DMS53 (cell line): ENCODE data around the gene KAZN.

Experiments used
- DNase-seq: peaks from one replicate; lab custom pipeline; 2025; lab: John Stamatoyannopoulos, UW

KAZN gene

GRCh38 chr1:14855801-14856200 lies 257.3 kb downstream of the KAZN start:
- no peak for DNase-seq

GRCh38 chr1:14857436-14858195 lies 259.1 kb downstream of the KAZN start:
- DNase-seq: no peak

GRCh38 chr1:14862114-14862771 lies 263.8 kb downstream of the KAZN start:
- no peak for DNase-seq

- no peak for DNase-seq
Measured at GRCh38 chr1:14865106-14865505, 266.6 kb downstream of the KAZN start.

GRCh38 chr1:14866911-14867612 lies 268.6 kb downstream of the KAZN start:
- DNase-seq: no peak

GRCh38 chr1:14869187-14869586 lies 270.7 kb downstream of the KAZN start:
- no peak for DNase-seq

GRCh38 chr1:14871218-14871970 lies 272.9 kb downstream of the KAZN start:
- DNase-seq: no peak

GRCh38 chr1:14872762-14873161 lies 274.3 kb downstream of the KAZN start:
- DNase-seq: no peak

- no peak for DNase-seq
Measured at GRCh38 chr1:14873677-14874076, 275.2 kb downstream of the KAZN start.

GRCh38 chr1:14875524-14876509 lies 277.3 kb downstream of the KAZN start:
- no peak for DNase-seq

- DNase-seq: no peak
Measured at GRCh38 chr1:14876747-14877146, 278.3 kb downstream of the KAZN start.

- no peak for DNase-seq
Measured at GRCh38 chr1:14877224-14877623, 278.7 kb downstream of the KAZN start.

- no peak for DNase-seq
Measured at GRCh38 chr1:14878124-14878523, 279.6 kb downstream of the KAZN start.

- DNase-seq: no peak
Measured at GRCh38 chr1:14878951-14879350, 280.5 kb downstream of the KAZN start.

- no peak for DNase-seq
Measured at GRCh38 chr1:14880456-14881316, 282.2 kb downstream of the KAZN start.

GRCh38 chr1:14881775-14882672 lies 283.5 kb downstream of the KAZN start:
- DNase-seq: no peak

GRCh38 chr1:14884614-14885175 lies 286.2 kb downstream of the KAZN start:
- DNase-seq: no peak

GRCh38 chr1:14887044-14887566 lies 288.6 kb downstream of the KAZN start:
- no peak for DNase-seq
